Activated CD4-positive, CD25-positive, alpha-beta regulatory T cell (primary cell): ENCODE measurements around the gene GSE1.

Experiments
- DNase-seq, 4 experiments: peaks; one replicate each; lab custom pipeline; 2025; lab: John Stamatoyannopoulos, UW

GSE1 gene

DNA sequence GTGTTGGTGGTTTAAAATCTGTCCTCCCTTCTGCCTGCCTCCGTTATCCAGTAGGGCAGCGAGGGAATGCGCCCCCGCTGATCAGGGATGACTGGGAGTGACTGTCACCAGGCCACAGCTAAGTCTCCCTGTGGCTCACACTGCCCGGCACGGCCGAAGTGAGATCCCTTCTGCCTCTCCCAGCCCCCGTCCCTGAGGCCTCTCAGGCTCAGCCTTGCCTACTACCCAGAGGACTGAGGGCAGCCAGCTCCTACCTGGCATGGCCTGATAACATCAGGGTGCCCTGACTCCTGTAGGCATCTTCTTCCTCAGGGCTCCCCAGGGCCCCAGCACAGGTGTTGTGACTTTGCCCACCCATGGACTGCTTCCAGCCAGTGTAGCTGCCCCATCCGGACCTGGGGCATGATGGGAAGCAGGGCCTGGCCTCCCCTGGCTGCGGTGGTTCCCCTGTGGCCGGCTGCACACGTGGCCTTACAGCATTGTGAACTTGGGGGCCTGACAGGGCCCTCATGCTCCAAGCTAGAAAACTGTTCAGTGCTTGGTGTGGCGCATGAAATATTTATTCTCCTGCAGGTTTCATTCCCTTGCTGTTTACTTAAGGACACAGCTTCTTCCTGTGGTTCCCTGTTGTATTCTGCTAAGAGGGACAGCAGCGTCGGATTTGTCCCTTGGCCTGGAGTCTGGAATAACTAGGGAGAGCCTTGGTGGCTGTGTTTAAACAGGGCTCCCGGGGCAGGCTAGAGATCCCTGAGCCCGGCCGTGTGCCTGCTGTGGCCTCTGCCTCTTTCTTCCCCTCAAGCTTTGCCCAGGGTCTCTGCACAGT, 45.6 kb downstream of the GSE1 start:
- no peak for DNase-seq

DNA sequence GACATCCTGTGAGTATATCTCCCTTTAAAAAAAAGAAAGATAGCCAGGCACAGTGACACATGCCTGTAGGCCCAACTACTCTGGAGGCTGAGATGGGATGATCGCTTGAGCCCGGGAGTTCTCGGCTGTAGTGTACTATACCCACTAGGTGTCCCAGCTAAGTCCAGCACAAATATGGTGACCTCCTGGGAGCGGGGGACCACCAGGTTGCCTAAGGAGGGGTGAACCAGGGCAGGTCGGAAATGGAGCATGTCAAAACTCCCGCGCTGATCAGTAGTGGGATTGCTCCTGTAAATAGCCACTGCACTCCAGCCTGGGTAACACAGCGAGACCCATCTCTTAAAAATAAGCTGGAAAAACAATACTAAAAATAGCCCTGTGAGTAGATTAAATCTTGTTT, 46.2 kb downstream of the GSE1 start:
- DNase-seq, result no peak

DNA sequence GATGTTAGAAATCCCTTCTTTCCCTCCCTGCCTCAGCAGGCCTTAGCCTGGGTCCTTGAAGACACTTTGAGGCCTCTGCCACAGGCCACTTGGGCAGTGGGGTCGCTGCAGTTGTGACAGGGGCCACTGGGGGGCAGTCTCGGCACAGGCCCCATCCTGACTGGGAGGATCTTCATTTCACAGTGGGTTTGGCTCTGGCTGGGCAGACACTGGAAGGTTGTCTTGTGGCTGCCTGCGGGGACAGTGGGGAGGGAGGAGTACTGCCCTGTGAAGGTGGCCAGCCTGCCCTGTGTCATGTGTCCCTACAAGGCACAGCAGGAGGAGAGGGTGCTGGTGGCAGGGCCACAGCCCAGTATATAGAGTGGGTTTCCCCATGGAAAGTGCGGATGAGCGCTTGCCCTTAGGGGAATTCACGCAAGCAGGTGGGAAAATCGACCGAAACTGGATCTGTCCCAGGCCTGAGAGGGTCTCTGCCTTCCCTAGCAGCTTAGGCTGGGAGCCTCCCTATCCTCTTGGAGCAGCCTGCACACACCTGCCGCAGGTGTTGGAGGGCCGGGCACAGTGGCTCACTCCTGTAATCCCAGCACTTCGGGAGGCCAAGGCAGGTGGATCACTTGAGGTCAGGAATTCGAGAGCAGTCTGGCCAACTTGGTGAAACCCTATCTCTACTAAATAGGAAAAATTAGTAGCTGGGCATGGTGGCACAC, 46.8 kb downstream of the GSE1 start:
- peak; percentile 12 to 50 (median 32) for DNase-seq

DNA sequence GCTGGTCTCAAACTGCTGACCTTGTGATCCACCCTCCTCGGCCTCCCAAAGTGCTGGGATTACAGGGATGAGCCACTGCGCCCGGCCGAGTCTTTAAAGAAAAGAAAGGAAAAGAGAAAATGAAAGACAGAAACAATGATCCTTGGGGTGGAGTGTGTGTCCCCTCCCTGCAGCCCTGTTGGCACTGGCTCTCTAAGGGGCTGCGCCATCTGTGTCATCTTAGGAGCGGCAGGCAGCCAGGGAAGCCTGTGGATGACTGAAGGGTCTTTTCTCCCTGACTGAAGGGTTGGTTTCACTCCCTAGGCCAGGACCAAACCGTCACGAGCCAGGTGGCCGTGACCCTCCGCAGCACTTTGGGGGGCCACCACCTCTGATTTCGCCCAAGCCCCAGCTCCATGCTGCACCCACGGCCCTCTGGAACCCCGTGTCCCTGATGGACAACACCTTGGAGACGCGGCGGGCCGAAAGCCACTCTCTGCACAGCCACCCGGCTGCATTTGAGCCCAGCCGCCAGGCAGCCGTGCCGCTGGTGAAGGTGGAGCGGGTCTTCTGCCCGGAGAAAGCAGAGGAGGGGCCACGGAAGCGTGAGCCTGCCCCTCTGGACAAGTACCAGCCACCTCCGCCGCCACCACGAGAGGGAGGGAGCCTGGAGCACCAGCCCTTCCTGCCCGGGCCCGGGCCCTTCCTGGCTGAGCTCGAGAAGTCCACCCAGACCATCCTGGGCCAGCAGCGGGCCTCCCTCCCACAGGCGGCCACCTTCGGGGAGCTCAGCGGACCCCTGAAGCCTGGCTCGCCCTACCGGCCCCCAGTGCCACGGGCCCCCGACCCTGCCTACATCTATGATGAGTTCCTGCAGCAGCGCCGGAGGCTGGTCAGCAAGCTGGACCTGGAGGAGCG, 48.0 kb downstream of the GSE1 start:
- no peak for DNase-seq

DNA sequence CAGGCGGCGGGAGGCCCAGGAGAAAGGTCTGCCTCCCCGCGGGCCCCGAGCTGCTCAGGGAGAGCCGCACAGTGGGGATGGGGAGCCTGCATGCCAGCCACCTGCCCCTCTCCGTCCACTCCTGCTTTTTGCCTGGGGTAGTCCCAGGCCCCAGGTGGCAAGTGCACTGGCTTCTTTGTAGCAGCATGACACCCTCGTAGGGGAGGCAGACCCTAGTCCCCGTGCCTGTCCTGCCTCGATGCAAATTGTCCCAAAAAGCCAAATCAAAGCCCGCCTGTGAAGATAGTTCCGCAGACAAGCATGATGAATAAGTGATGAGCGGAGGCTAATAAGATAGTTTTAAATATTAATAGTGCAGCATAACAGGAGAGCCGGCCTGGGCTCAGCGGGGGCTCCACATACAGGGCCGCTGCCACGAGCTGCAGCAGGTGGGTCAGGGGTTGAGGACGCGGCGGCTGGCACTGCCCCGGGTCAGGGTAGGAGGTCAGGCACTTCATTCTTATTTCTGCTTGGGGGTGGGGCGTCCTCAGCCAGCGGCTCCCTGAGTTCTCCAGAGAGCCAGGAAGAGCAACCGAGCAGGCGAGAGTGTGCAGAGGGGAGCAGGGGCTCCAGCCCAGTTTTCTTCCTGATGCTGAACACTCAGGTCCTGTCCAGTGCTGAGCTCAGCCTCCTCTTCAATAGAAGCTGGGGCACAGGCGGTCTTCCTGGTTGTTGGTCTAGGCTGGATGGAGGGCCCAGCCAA, 48.8 kb downstream of the GSE1 start:
- DNase-seq, result no peak

DNA sequence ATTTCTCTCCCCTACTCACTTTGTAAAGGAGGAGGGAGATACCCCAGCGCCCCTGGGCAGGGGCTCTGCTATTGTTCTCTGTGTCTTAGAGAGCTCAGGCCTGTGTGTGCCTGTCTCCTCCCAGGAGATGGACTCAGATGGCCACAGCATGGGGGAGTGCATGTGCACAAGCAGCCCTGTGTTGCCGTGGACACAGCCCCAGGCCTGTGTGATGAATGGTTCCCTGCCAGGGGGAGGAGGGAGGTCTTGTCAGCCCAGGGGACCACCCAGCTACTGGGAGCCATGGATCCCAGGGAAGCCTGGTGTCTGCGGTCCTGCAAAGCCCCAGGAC, 49.3 kb downstream of the GSE1 start:
- DNase-seq, result no peak

DNA sequence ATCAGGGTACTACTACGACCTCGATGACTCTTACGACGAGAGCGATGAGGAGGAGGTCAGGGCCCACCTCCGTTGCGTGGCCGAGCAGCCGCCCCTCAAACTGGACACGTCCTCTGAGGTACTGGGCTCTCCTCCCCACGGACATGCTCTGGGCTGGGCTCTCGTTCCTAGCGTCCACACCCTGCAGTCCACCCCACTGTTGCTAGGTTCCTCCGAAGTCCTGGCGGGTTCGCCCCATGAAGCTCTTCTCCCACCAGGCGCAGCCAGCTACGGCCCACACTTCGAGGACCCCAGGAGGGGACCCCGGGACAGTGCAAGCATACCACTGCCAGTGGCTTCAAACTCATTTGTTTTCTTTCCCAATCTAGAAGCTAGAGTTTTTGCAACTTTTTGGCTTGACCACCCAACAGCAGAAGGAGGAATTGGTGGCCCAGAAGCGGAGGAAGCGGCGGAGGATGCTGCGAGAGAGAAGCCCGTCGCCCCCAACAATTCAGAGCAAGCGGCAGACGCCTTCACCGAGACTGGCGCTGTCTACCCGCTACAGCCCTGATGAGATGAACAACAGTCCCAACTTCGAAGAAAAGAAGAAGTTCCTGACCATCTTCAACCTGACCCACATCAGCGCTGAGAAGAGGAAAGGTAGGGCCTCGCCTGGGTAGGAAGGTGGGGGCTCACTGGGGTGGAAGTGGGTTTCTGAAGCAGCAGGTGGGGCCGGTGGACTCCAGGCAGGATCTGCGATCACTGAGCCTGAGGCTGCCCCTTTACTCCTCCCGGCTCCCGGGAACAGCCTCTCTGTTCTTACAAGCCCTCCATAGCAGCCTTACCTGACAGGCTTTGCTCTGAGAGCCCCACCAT, 50.1 kb downstream of the GSE1 start:
- no peak for DNase-seq

DNA sequence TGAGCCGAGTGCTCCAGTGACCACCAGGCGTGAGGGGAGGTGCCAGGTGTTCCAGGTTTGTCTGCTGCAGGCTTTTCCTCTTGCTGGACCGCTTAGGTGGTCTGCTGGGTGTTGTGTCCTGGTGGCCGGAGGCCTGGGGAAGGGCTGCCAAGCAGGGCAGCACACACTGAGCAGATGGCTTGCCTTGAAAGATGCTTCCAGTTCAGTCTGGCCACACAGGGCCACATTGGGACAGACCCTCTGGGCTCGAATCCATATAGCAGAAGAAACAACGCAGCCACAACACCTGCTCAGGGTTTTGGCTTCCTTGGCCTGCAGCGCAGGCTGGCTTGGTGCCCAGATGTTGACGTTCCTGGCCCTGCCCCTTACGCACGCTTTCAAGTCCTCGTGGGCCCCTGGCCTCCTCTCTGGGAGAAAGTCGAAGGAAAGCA, 50.8 kb downstream of the GSE1 start:
- DNase-seq, result no peak

DNA sequence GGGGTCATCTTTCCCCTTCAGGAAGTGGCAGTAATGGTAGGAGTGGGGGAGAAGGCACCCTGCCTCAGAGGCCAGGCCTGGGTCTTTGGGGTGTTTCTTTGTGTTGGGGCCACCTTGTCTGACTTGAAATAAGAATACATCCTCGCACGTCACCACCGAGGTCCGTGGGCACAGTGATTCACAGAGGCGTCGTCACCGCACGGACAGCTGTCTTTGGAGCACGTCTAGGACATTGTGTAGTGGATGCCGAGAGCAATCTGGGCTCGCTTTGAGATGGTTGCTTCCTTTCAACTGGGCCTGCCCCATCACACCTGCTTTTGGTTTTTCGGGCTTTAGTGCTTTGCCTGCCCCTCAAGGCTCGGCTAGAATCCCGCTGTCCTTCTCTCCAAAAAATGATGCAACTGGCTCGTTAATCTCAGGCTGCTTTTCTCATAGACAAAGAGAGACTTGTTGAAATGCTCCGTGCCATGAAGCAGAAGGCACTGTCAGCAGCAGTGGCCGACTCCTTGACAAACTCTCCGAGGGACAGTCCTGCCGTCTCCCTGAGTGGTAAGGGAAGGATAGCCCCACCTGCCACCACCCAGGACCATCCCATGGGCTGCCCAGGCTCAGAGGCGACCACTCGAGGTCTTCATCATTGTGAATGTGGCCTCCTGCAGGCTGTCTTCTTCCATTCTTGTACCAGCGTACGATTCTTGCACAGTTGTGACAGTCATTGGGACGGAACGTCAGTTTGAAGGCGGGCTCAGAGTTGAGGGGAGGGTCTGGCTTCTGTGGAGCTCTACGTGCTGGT, 51.7 kb downstream of the GSE1 start:
- DNase-seq, result no peak

DNA sequence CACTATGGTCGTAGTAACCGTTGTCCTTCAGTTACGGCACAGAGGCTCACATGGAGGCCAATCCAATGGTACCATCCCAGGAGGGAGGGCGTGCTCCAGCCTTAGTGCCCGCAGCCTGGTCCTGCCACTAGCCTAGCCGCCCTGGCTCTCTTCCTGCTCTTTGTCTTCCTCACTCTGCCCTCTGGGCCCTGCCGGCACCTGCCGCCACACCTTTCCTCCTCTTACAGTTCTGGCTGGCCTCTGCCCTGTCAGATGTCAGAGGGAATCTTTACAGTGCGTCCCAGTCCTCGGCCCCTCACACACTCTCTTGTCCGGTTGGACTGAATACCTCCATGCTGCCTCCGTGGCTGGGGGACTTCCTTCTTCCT, 52.2 kb downstream of the GSE1 start:
- no peak for DNase-seq

DNA sequence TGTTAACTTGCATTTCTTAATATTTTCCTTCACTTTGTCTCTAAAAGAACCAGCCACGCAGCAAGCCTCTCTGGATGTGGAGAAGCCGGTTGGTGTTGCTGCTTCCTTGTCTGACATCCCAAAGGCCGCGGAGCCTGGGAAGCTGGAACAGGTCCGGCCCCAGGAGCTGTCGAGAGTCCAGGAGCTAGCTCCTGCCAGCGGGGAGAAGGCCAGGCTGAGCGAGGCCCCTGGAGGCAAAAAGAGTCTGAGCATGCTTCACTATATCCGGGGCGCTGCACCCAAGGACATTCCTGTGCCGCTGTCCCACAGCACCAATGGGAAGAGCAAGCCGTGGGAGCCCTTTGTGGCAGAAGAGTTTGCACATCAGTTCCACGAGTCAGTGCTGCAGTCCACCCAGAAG, 52.8 kb downstream of the GSE1 start:
- no peak for DNase-seq

DNA sequence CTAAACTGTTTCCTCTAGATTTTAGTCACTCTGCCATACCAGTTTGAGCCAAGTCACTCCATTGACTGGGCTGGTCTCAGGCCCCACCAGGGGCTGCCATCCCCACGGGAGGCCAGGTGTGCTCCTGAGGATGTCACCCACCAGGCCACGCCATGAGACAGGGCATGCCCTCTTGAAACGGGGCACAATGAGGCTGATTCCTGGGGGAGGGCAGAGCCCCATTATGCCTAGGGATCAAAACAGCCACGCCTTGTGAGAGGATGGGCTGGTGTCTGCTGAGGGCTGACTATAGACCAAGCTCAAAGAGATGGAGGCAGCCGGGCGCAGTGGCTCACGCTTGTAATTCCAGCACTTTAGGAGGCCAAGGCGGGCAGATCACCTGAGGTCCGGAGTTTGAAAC, 54.1 kb downstream of the GSE1 start:
- no peak for DNase-seq

DNA sequence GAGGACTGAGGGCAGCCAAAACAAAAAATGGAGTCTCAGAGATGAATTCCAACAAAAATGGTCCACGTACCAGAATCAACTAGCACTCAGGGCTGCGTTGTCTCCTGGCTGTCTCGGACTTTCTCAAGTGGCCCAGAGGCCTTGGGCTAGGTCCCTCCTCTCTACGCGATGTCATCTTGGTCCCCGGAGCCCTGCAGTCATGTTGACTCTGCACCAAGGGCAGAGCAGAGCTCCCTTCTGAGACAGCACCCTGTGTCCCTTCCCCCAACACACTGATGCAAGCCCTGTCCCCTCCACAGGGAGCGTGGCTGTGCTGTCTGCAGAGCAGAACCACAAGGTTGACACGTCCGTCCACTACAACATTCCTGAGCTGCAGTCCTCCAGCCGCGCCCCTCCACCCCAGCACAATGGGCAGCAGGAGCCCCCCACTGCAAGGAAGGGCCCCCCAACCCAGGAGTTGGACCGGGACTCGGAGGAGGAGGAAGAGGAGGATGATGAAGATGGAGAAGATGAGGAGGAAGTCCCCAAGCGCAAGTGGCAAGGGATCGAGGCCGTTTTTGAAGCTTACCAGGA, 54.8 kb downstream of the GSE1 start:
- DNase-seq, result no peak

DNA sequence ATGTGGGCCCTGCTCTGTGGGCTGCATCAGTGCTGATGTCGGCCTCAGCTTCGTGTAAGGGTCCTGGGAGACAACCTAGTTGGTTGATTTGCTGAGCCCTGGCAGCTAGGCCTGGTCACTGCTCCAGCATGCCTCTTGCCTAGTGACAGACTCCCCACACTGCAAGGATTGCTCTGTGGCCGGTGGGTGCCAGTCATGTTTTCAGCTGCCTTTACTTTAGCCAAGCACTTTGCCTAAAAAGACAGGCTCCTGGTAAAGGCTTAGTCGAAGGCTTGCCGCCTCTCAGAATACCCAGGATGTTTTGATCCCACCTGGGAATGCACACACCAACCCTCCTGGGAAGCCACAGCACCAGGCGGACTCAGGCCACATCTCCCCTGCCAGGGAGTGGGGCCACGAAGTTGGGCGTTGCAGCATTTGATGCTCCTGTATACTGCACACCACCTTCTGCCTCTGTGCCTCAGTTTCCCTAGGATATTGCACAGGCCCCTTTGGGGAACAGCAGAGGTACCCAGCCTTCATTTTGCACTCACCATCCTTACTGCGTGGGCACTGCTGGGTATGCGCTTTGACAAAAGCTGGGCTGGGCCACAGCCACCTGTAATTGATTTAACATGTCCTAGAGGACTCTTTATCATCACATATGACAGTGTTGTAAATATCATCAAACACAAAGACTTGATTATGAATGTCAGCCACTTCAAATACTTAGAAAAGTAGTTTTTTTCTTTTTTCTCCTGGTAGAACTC, 55.7 kb downstream of the GSE1 start:
- no peak for DNase-seq

DNA sequence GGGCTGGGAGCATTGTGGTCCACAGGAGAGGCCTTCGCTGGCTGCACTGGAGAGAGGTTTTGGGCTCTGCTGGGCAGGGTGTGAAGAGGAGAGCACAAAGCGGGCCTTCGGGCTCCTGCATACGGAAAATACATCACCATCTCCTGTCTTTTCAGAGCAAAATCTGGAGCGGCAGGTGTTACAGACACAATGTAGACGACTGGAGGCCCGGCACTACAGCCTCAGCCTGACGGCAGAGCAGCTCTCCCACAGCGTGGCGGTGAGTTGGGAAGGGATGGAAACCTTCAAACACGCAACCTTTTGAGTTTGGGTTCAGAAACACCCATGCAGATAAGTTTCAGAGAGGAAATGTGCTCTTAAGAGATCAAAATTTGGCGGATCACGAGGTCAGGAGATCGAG, 57.7 kb downstream of the GSE1 start:
- DNase-seq, result no peak

DNA sequence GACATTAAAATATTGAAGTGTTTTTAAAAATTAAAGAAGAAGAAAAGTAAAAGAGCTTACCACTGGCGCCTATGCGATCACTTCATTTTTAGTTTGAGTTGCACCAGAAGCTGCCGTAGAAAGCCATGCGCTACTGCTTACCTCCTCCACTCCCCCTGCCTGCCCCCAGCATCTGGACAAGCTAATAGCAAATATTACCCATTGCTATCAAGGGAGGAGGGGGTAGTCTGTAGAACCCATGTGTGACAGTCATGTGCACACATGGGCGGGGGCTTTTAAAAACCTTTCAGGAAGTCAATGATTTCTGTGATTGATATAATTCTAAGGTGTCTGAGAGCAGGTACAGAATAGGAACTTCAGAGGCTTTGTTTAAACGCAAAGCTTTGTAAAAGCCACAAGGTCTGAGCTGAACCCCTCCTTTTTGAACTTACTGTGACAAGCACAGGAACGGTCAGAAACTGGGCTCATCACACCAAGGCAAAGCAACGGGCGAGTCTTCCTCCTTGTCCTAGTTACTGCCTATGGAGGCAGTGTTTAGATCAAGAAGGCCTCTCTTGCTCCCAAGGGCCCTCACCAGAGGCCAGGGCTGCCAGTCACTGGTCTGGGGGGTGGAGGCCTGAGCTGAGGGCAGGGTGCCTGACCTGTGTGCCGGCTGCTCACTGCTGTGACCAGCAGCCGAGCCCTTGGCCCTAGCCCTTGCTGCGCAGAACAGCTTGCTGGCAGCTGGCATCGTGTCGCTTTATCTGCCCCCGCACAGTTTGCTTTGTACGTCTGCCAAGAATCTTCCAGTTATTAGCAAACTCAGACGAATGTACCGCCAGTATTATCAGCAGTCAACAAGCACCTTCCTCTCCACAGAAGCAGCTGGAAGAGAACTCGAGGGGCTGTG, 60.7 kb downstream of the GSE1 start:
- no peak for DNase-seq

DNA sequence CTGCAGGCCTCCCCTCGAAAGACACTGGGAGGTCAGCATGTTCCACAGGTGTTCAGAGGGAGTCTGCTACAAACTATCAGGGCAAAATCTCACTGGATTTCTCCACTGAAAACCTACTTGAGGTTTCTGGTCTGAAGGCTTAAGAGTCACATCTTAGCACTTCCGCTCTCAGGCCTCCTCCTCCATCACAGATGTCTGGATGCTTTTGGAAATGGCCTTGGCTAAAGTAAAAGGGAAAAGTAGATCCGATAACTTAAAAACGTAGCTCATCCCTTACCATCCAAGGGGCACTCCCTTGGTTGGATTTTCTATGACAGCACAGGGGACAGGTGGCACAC, 61.3 kb downstream of the GSE1 start:
- DNase-seq, result no peak

DNA sequence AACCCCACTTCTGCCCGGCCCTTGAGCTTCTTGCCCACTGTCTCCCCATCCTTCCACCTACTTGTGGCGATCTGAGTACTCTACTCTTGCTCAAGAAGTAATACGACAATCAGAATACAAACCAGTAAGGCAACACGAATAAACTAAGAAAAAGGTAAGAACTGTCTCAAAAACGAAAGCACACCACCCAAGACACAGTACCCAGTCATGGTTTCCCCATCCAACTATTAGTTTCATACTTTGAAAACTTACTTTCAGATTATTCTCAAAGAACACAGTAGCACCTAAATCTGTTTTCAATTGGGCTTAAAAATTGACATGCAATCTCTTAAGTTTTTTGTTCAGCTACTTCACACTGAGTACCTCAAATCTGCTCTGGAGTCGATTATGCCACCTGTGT, 61.7 kb downstream of the GSE1 start:
- DNase-seq, result no peak
